T-helper 17 cell (primary cell): ENCODE data around the gene KCTD21. TPM values are rescaled to one million over a fixed set of nuclear protein-coding genes. Genes with fewer than 3 reads are reported as not detected.

Experiments used
- ATAC-seq: fragments of 150-1000 bp; cut with Tn5 transposase; 2 replicates; pipeline ENCODE4 v1.10.0; 2021; ENCODE audit warnings: mild to moderate bottlenecking, moderate library complexity
- DNase-seq, 3 donors: peaks; one replicate each; pipeline versions ENCODE4 v3.0.0 to v3.0.0-alpha.2; 2020 to 2021
- H3K9me3 ChIP-seq: one replicate; pipeline ENCODE4 v1.7.0; 2013; ENCODE audit warnings: low read length, mild to moderate bottlenecking; ENCODE audit not compliant: control insufficient read depth, poor library complexity, severe bottlenecking
- H3K27ac Mint-ChIP-seq: one replicate; pipeline ENCODE4 v1.8.0; 2022; ENCODE audit warnings: mild to moderate bottlenecking, moderate library complexity, mixed read lengths
- H3K27me3 Mint-ChIP-seq: one replicate; pipeline ENCODE4 v1.8.0; 2022; ENCODE audit warnings: mixed read lengths
- H3K36me3 Mint-ChIP-seq: one replicate; pipeline ENCODE4 v1.8.0; 2022; ENCODE audit warnings: low read depth, mixed read lengths
- H3K4me1 Mint-ChIP-seq: one replicate; pipeline ENCODE4 v1.8.0; 2022; ENCODE audit warnings: mild to moderate bottlenecking, mixed read lengths
- H3K4me3 Mint-ChIP-seq: one replicate; pipeline ENCODE4 v1.8.0; 2022; ENCODE audit warnings: mild to moderate bottlenecking, moderate library complexity, mixed read lengths
- total RNA-seq, 4 donors: library from RNA in 2 of 4; stranded (reverse) in 2 of 4; gene quantifications; one replicate each; pipeline ENCODE4 v1.2.3 and lab custom pipeline; 2022 to 2026

Gene KCTD21
- total RNA-seq, 2 donors from 2014 or later, result 2.4 to 4.0 TPM

GRCh38 chr11:78170874-78171549 is 17.4 kb downstream of the KCTD21 start:
- no peak for DNase-seq
- no peak overlapping the region for H3K4me3 Mint-ChIP-seq
- H3K9me3 ChIP-seq, result no peaks in the 10 kb centered on the region
- H3K27me3 Mint-ChIP-seq, result no peaks in the 10 kb centered on the region
- H3K36me3 Mint-ChIP-seq, result peaks cover 7% of the 10 kb centered on the region
- peaks cover 5% of the 10 kb centered on the region for H3K4me1 Mint-ChIP-seq
- no peak for ATAC-seq
- H3K27ac Mint-ChIP-seq, result no peak overlapping the region

DNA sequence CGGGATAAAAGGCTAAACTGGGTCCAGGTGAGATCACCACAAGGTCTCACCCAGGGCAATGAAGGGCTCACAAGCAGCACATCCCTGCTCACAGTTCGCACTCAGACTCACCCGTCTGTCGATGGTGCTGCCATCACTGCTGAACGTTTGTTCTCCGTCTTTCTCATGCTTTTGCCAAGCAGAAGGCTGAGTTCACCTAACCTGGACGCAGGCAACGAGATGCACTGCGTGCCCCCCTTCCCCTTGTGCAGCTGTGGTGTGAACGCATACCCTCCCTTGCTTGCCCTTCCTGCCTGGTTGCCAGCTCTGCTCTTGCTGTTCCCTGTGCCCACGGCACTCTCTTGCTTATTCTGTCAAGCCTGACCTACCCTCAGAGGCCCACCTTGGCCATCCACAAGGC is 18.0 kb downstream of the KCTD21 start:
- no peak overlapping the region for H3K4me3 Mint-ChIP-seq
- H3K36me3 Mint-ChIP-seq, result peaks cover 7% of the 10 kb centered on the region
- no peaks in the 10 kb centered on the region for H3K9me3 ChIP-seq
- no peaks in the 10 kb centered on the region for H3K27me3 Mint-ChIP-seq
- H3K27ac Mint-ChIP-seq, result no peak overlapping the region
- no peak for ATAC-seq
- H3K4me1 Mint-ChIP-seq, result peaks cover 5% of the 10 kb centered on the region
- no peak for DNase-seq

- peaks cover 4% of the 10 kb centered on the region for H3K4me1 Mint-ChIP-seq
- H3K27ac Mint-ChIP-seq, result no peak overlapping the region
- H3K9me3 ChIP-seq, result no peaks in the 10 kb centered on the region
- no peaks in the 10 kb centered on the region for H3K27me3 Mint-ChIP-seq
- H3K4me3 Mint-ChIP-seq, result no peak overlapping the region
- peaks cover 6% of the 10 kb centered on the region for H3K36me3 Mint-ChIP-seq
- ATAC-seq, result no peak
- DNase-seq, result no peak
These were observed 19.6 kb downstream of the KCTD21 start for GRCh38 chr11:78168539-78169477.

- no peak overlapping the region for H3K27ac Mint-ChIP-seq
- ATAC-seq, result no peak
- no peaks in the 10 kb centered on the region for H3K4me1 Mint-ChIP-seq
These were observed 21.5 kb downstream of the KCTD21 start for GRCh38 chr11:78166855-78167469.

DNA sequence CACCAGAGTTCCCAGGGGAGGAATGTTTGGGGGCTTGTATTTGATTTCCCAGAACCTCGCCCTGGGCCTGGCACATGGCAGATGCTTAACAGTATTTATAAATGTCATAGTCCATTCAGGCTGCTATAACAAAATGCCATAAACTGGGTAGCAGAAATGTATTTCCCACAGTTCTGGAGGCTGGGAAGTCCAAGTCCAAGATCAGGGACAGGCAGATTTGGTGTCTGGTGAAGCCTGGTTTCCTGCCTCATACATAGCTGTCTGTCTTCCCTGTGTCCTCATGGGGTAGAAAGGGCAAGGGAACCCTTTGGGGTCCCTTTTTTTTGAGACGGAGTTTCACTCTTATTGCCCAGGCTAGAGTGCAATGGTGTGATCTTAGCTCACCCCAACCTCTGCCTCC is 24.0 kb downstream of the KCTD21 start:
- Mint-ChIP-seq H3K4me3 (no peak overlapping the region), H3K4me1 (no peaks in the 10 kb centered on the region), H3K27ac (no peak overlapping the region), H3K27me3 (no peaks in the 10 kb centered on the region), H3K36me3 (no peaks in the 10 kb centered on the region)
- no peak for ATAC-seq
- DNase-seq, result no peak
- H3K9me3 ChIP-seq, result no peaks in the 10 kb centered on the region

More at GRCh38 chr11:78166855-78167469, 21.5 kb downstream of the KCTD21 start:
- DNase-seq, result no peak
- Mint-ChIP-seq H3K4me3 (no peak overlapping the region), H3K27me3 (no peaks in the 10 kb centered on the region), H3K36me3 (peaks cover 3% of the 10 kb centered on the region)
- H3K9me3 ChIP-seq, result no peaks in the 10 kb centered on the region

- Mint-ChIP-seq H3K27ac (no peak overlapping the region), H3K36me3 (no peaks in the 10 kb centered on the region), H3K27me3 (no peaks in the 10 kb centered on the region), H3K4me3 (no peak overlapping the region), H3K4me1 (no peaks in the 10 kb centered on the region)
- DNase-seq (no peak), ATAC-seq (no peak)
- H3K9me3 ChIP-seq, result no peaks in the 10 kb centered on the region
These were observed 24.6 kb downstream of the KCTD21 start for GRCh38 chr11:78163828-78164227.

GRCh38 chr11:78161962-78162371 is 26.5 kb downstream of the KCTD21 start:
- H3K27me3 Mint-ChIP-seq, result no peaks in the 10 kb centered on the region
- ATAC-seq, result no peak

DNA sequence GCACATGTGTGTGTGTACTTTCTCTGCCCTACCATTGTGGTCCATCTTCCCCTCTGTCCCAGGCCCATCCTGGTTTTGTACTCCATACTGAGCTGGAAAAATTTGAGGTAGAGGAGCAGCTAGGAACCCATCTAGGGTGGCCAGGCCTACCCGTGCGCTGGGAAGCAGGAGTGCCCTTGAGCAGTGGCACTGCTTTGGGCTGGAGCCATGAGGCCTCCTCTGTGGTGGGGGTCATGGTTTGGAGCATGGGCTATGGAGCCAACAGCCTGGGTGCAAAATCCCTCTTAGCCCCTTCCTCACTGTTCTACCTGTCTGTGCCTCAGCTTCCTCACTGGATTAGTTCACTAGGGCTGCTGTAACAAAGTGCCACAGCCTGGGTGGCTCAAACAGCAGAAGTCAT is 27.1 kb downstream of the KCTD21 start:
- ATAC-seq (no peak), DNase-seq (no peak)
- Mint-ChIP-seq H3K4me1 (no peaks in the 10 kb centered on the region), H3K27me3 (no peaks in the 10 kb centered on the region), H3K27ac (no peak overlapping the region), H3K36me3 (no peaks in the 10 kb centered on the region), H3K4me3 (no peak overlapping the region)
- H3K9me3 ChIP-seq, result no peaks in the 10 kb centered on the region

More at GRCh38 chr11:78161962-78162371, 26.5 kb downstream of the KCTD21 start:
- Mint-ChIP-seq H3K36me3 (no peaks in the 10 kb centered on the region), H3K27ac (peak overlapping the region; percentile 67), H3K4me1 (no peaks in the 10 kb centered on the region), H3K4me3 (no peak overlapping the region)
- H3K9me3 ChIP-seq, result no peaks in the 10 kb centered on the region
- no peak for DNase-seq

- H3K9me3 ChIP-seq, result no peaks in the 10 kb centered on the region
- H3K27me3 Mint-ChIP-seq, result no peaks in the 10 kb centered on the region
- DNase-seq (no peak), ATAC-seq (no peak)
- H3K27ac Mint-ChIP-seq, result no peak overlapping the region
- no peaks in the 10 kb centered on the region for H3K4me1 Mint-ChIP-seq
- no peak overlapping the region for H3K4me3 Mint-ChIP-seq
- H3K36me3 Mint-ChIP-seq, result no peaks in the 10 kb centered on the region
These were observed 27.9 kb downstream of the KCTD21 start for GRCh38 chr11:78160557-78160956.

- Mint-ChIP-seq H3K4me3 (no peak overlapping the region), H3K27ac (peak overlapping the region; percentile 14), H3K36me3 (no peaks in the 10 kb centered on the region), H3K27me3 (no peaks in the 10 kb centered on the region), H3K4me1 (no peaks in the 10 kb centered on the region)
- no peaks in the 10 kb centered on the region for H3K9me3 ChIP-seq
- ATAC-seq, result no peak
- DNase-seq, result no peak
These were observed 29.3 kb downstream of the KCTD21 start for GRCh38 chr11:78158987-78159652.

DNA sequence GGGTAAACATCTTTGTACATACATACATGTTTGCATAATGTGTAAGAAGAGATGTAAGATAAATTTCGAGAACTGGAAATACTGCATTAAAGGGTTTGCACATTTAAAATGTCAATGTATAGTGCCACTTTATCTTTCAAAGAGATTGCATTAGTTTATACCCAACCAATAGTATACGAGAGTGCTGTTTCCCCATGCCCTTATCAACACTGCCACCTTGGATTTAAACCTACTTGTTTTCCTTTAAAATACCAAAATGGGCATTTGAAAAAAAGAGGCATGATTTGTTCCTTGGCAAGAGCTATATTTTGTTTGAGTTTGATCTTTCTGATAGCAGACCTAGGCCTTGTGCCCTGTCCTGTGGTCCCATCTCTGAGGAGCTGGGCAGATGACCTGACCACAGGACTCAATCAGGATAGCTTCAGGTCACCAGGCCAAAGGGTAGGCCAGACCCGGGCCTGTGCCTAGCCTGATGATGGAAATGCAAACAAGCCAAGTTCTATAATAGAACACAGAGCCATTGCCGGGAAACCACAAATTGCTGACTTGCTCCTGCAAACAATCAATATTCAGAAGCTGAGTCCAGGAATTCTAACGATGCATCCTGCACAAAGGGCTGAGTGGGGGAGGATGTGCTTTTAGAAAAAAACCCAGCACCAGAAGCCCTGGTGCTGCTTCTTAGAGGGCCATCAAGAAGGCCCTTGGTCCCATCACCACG is 32.1 kb downstream of the KCTD21 start:
- H3K4me1 Mint-ChIP-seq, result no peaks in the 10 kb centered on the region
- no peak for ATAC-seq
- no peak overlapping the region for H3K27ac Mint-ChIP-seq
- H3K36me3 Mint-ChIP-seq, result no peaks in the 10 kb centered on the region
- no peak overlapping the region for H3K4me3 Mint-ChIP-seq
- no peaks in the 10 kb centered on the region for H3K27me3 Mint-ChIP-seq
- no peak for DNase-seq
- H3K9me3 ChIP-seq, result no peaks in the 10 kb centered on the region

DNA sequence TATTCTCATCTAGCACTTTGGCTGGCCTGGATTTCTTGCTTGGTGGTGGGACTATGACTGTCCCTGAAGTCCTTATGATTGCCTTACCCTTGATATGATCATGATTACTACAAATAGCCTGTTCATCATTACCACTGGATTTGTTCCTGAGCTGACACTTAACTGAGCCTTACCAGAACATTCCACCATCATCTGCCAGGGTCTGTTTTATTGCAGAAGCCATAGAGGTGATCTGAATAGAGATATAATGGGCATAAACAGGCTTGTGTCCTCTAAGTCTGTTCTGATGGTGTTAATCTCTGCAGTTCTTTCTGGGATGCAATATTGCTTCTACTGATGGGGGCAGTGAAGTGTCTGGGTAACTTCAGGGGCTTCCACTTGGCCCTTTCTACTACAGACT is 36.6 kb downstream of the KCTD21 start:
- H3K4me1 Mint-ChIP-seq, result no peaks in the 10 kb centered on the region
- ATAC-seq, result no peak
- no peak overlapping the region for H3K4me3 Mint-ChIP-seq
- H3K36me3 Mint-ChIP-seq, result no peaks in the 10 kb centered on the region
- DNase-seq, result no peak
- no peaks in the 10 kb centered on the region for H3K9me3 ChIP-seq
- no peak overlapping the region for H3K27ac Mint-ChIP-seq
- no peaks in the 10 kb centered on the region for H3K27me3 Mint-ChIP-seq
